ENCODE measurements around the gene ALB. TPM values are rescaled to one million over a fixed set of nuclear protein-coding genes. Genes with fewer than 3 reads are reported as not detected.

Gene ALB
- total RNA-seq, 1 donor from 2014 or later = 0.09 TPM

DNA sequence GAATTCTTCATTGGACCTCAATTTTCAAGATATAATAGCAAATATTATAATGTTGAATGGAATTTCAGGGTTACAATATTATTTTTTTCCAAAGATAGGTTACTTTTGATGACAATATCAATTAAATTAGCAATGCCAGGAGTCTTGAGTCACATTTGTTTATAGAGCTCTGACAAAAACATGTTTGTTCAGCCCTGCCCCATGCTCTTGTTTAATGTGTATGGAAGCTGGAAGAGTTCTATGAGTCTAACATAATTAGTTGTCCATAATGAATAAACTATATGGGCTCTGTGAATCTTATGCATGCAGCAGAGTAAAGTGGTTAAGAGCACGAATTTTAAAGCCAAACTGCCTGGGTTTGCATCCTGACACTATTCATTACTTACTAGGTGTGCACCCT is 22.9 kb upstream of the ALB start:
- no peaks in the 10 kb centered on the region for H4K20me1 ChIP-seq (ENCODE audit: low read depth)
- TF ChIP-seq, protein P1, sequence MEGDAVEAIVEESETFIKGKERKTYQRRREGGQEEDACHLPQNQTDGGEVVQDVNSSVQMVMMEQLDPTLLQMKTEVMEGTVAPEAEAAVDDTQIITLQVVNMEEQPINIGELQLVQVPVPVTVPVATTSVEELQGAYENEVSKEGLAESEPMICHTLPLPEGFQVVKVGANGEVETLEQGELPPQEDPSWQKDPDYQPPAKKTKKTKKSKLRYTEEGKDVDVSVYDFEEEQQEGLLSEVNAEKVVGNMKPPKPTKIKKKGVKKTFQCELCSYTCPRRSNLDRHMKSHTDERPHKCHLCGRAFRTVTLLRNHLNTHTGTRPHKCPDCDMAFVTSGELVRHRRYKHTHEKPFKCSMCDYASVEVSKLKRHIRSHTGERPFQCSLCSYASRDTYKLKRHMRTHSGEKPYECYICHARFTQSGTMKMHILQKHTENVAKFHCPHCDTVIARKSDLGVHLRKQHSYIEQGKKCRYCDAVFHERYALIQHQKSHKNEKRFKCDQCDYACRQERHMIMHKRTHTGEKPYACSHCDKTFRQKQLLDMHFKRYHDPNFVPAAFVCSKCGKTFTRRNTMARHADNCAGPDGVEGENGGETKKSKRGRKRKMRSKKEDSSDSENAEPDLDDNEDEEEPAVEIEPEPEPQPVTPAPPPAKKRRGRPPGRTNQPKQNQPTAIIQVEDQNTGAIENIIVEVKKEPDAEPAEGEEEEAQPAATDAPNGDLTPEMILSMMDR (IDR thresholded peaks at IDR 0.05) = no peak
- TF ChIP-seq EZH2 (IDR thresholded peaks at IDR 0.05) (no peak), EZH2phosphoT487 (IDR thresholded peaks at IDR 0.05) (no peak)
- no peak overlapping the region for H2AFZ ChIP-seq (replicated peaks)
- Mint-ChIP-seq H3K4me3 (no peak overlapping the region), H3K36me3 (no peaks in the 10 kb centered on the region), H3K27me3 (ENCODE audit: insufficient read depth, low read depth) (no peaks in the 10 kb centered on the region), H3K9me3 (no peaks in the 10 kb centered on the region), H3K27ac (no peak overlapping the region), H3K4me1 (no peaks in the 10 kb centered on the region)
- H3K9me3 ChIP-seq (ENCODE audit: low read depth) = no peaks in the 10 kb centered on the region
- no peak for DNase-seq (ENCODE audit: low spot score)
- no peak overlapping the region for H3K27ac ChIP-seq
- no peak overlapping the region for H3K4me2 ChIP-seq
- no peak overlapping the region for H3K4me3 ChIP-seq
- H3K4me1 ChIP-seq = no peaks in the 10 kb centered on the region
- H3K36me3 ChIP-seq = no peaks in the 10 kb centered on the region
- no peaks in the 10 kb centered on the region for H3K79me2 ChIP-seq (ENCODE audit: low read depth)
- H3F3A ChIP-seq (ENCODE audit: low read depth) = no peaks in the 10 kb centered on the region
- H3K9ac ChIP-seq = no peak overlapping the region
- H3K27me3 ChIP-seq = no peaks in the 10 kb centered on the region

- Histone ChIP-seq H3K9ac (no peak overlapping the region), H3K27ac (no peak overlapping the region), H3K4me1 (no peaks in the 10 kb centered on the region), H2AFZ (replicated peaks) (no peak overlapping the region), H3K36me3 (no peaks in the 10 kb centered on the region), H3F3A (ENCODE audit: low read depth) (no peaks in the 10 kb centered on the region), H3K4me2 (no peak overlapping the region), H3K27me3 (no peaks in the 10 kb centered on the region), H4K20me1 (ENCODE audit: low read depth) (no peaks in the 10 kb centered on the region), H3K4me3 (no peak overlapping the region), H3K79me2 (ENCODE audit: low read depth) (no peaks in the 10 kb centered on the region), H3K9me3 (ENCODE audit: low read depth) (no peaks in the 10 kb centered on the region)
- Mint-ChIP-seq H3K36me3 (no peaks in the 10 kb centered on the region), H3K27me3 (ENCODE audit: insufficient read depth, low read depth) (no peaks in the 10 kb centered on the region), H3K9me3 (no peaks in the 10 kb centered on the region), H3K4me1 (no peaks in the 10 kb centered on the region), H3K4me3 (no peak overlapping the region), H3K27ac (no peak overlapping the region)
- TF ChIP-seq, protein P1 (IDR thresholded peaks at IDR 0.05) = no peak
- TF ChIP-seq EZH2phosphoT487 (IDR thresholded peaks at IDR 0.05) (no peak), EZH2 (IDR thresholded peaks at IDR 0.05) (no peak)
- no peak for DNase-seq (ENCODE audit: low spot score)
These were observed 20.6 kb upstream of the ALB start for GRCh38 chr4:73383452-73383851.

DNA sequence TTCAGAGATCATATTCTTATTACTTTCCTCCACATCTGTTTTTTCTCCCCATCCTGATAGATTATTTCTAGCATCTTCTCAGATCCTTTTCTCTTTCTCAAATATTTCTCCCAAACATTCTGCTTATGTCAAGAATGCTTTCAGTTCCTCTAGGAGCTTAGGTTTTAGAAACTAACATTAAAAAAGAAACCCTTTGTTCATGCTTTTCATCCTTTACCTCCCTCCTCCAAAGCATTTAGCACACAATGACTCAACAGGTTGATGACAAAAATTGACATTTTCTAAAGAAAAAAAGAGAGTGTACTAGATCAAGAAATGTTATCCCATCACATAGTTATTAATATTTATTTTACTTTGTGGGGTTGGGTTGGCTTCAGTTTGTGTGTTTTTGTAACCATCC is 16.5 kb upstream of the ALB start:
- Mint-ChIP-seq H3K27me3 (ENCODE audit: insufficient read depth, low read depth) (no peaks in the 10 kb centered on the region), H3K4me1 (no peaks in the 10 kb centered on the region), H3K4me3 (no peak overlapping the region), H3K36me3 (peaks cover 2% of the 10 kb centered on the region), H3K27ac (no peak overlapping the region), H3K9me3 (no peaks in the 10 kb centered on the region)
- no peak for TF ChIP-seq EZH2phosphoT487 (IDR thresholded peaks at IDR 0.05)
- TF ChIP-seq, protein P1 (IDR thresholded peaks at IDR 0.05) = no peak
- TF ChIP-seq EZH2 (IDR thresholded peaks at IDR 0.05) = no peak
- H3K4me3 ChIP-seq = no peak overlapping the region
- H3K9me3 ChIP-seq (ENCODE audit: low read depth) = no peaks in the 10 kb centered on the region
- DNase-seq (ENCODE audit: low spot score) = no peak
- H3K27ac ChIP-seq = no peak overlapping the region
- H3F3A ChIP-seq (ENCODE audit: low read depth) = no peaks in the 10 kb centered on the region
- no peak overlapping the region for H2AFZ ChIP-seq (replicated peaks)
- no peaks in the 10 kb centered on the region for H3K36me3 ChIP-seq
- no peak overlapping the region for H3K4me2 ChIP-seq
- H3K4me1 ChIP-seq = no peaks in the 10 kb centered on the region
- H4K20me1 ChIP-seq (ENCODE audit: low read depth) = no peaks in the 10 kb centered on the region
- H3K27me3 ChIP-seq = no peaks in the 10 kb centered on the region
- H3K9ac ChIP-seq = no peak overlapping the region
- no peaks in the 10 kb centered on the region for H3K79me2 ChIP-seq (ENCODE audit: low read depth)

All from neural progenitor cell (in vitro differentiated cells).